ENCODE data around the gene SCO2.

DNA sequence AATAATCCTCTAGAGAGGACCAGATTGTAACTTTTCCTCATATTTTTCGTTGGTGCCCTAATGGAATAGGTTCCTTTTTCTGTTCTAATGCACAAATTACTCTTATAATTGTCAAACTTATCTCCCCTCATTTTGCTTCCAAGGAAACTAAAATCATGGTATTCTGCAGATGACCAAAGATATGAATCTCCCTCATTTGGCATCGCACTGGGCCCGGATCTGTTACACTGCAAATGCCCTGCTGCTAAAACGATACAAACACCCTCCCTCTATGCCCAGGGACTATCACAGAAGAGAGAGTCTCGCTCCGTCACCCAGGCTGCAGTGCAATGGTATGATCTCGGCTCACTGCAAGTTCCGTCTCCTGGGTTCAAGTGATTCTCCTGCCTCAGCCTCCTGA, 27.9 kb upstream of the SCO2 start:
- TF ChIP-seq, protein P1, sequence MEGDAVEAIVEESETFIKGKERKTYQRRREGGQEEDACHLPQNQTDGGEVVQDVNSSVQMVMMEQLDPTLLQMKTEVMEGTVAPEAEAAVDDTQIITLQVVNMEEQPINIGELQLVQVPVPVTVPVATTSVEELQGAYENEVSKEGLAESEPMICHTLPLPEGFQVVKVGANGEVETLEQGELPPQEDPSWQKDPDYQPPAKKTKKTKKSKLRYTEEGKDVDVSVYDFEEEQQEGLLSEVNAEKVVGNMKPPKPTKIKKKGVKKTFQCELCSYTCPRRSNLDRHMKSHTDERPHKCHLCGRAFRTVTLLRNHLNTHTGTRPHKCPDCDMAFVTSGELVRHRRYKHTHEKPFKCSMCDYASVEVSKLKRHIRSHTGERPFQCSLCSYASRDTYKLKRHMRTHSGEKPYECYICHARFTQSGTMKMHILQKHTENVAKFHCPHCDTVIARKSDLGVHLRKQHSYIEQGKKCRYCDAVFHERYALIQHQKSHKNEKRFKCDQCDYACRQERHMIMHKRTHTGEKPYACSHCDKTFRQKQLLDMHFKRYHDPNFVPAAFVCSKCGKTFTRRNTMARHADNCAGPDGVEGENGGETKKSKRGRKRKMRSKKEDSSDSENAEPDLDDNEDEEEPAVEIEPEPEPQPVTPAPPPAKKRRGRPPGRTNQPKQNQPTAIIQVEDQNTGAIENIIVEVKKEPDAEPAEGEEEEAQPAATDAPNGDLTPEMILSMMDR (conservative IDR thresholded peaks at IDR 0.05) = no peak
- no peak for TF ChIP-seq EZH2 (IDR thresholded peaks at IDR 0.05; ENCODE audit: low read depth)
